NCI-H510A treated with DMSO at 0.1 percent for 48 hours (cell line): ENCODE data around the gene ANKRD62.
"Not testable (repeated sequence)": the region's sequence is repeated elsewhere in the genome, so short reads cannot be mapped to it uniquely, and the experiment has no call there.

Source experiments
- DNase-seq: peaks from one replicate; lab custom pipeline; 2025; lab: John Stamatoyannopoulos, UW

Gene ANKRD62

GRCh38 chr18:12066910-12067511, 26.6 kb upstream of the ANKRD62 start:
- no peak for DNase-seq

- no peak for DNase-seq
Observed at GRCh38 chr18:12067671-12068070, 26.0 kb upstream of the ANKRD62 start.

- not testable (repeated sequence) for DNase-seq
Observed at GRCh38 chr18:12068316-12068949, 25.2 kb upstream of the ANKRD62 start.

GRCh38 chr18:12068950-12069320, 24.7 kb upstream of the ANKRD62 start:
- DNase-seq: no peak

GRCh38 chr18:12071066-12071465, 22.6 kb upstream of the ANKRD62 start:
- not testable (repeated sequence) for DNase-seq

- no peak for DNase-seq
Observed at GRCh38 chr18:12072996-12073395, 20.6 kb upstream of the ANKRD62 start.

GRCh38 chr18:12074736-12075135, 18.9 kb upstream of the ANKRD62 start:
- no peak for DNase-seq

GRCh38 chr18:12076424-12077140, 17.1 kb upstream of the ANKRD62 start:
- no peak for DNase-seq

- DNase-seq: not testable (repeated sequence)
Observed at GRCh38 chr18:12077994-12078393, 15.6 kb upstream of the ANKRD62 start.

- DNase-seq: no peak
Observed at GRCh38 chr18:12079491-12080237, 14.0 kb upstream of the ANKRD62 start.

GRCh38 chr18:12085136-12085535, 8.5 kb upstream of the ANKRD62 start:
- DNase-seq: no peak

GRCh38 chr18:12085786-12086185, 7.9 kb upstream of the ANKRD62 start:
- DNase-seq: no peak

GRCh38 chr18:12086249-12086648, 7.4 kb upstream of the ANKRD62 start:
- peak; percentile 75 for DNase-seq

GRCh38 chr18:12086677-12087470, 6.8 kb upstream of the ANKRD62 start:
- no peak for DNase-seq

- no peak for DNase-seq
Observed at GRCh38 chr18:12087471-12088025, 6.1 kb upstream of the ANKRD62 start.

- DNase-seq: no peak
Observed at GRCh38 chr18:12088096-12088495, 5.5 kb upstream of the ANKRD62 start.

GRCh38 chr18:12088731-12089375, 4.8 kb upstream of the ANKRD62 start:
- DNase-seq: no peak

GRCh38 chr18:12091538-12092141, 2.0 kb upstream of the ANKRD62 start:
- no peak for DNase-seq

GRCh38 chr18:12092398-12093229, 1.0 kb upstream of the ANKRD62 start:
- peak; percentile 64 for DNase-seq

- DNase-seq: no peak
Observed at GRCh38 chr18:12098374-12098773, 4.7 kb downstream of the ANKRD62 start.
